K562 (cell line): Measurements from ENCODE around the gene RPH3AL. TPM values are rescaled to one million over a fixed set of nuclear protein-coding genes. Genes with fewer than 3 reads are reported as not detected.

Source experiments
- ATAC-seq: fragments of 200-7000 bp; cut with Tn5 transposase; 3 replicates; pipeline ENCODE4 v1.9.1; 2020; ENCODE audit warnings: moderate library complexity
- BruUV-seq: library from RNA; stranded (reverse); fragments of 400-500 nt; replicated peaks from 2 replicates; lab custom pipeline; 2021; lab: Mats Ljungman, UMichigan
- CTCF ChIA-PET: fragments of 300-600 bp; formaldehyde crosslinking; extraction: SDS; loops from one replicate; lab custom pipeline; 2021; ENCODE audit warnings: low intra/inter-chr PET ratio; lab: Yijun Ruan, JAX
- POLR2A ChIA-PET: fragments of 300-600, 350-650 bp; sonication (Branson Sonifier 250); formaldehyde crosslinking; extraction: SDS; loops from one replicate; lab custom pipeline; 2021; ENCODE audit warnings: antibody characterized with exemption, inconsistent platforms; lab: Yijun Ruan, JAX
- DNase-seq, 4 experiments: peaks; one replicate each; pipeline versions ENCODE4 v3.0.0 to v3.0.0-alpha.2; 2011 to 2018; ENCODE audit warnings: low spot score in 3 of 4, mixed read lengths in 3 of 4; ENCODE audit errors: extremely low read depth in 1 of 4
- FAIRE-seq: peaks from 2 replicates; lab custom pipeline; 2011; peaks lifted over from hg19 to GRCh38; lab: Jason Lieb, UNC
- H2AFZ ChIP-seq: 2 replicates; pipeline ENCODE4 v1.6.0; 2011; ENCODE audit warnings: low read depth, low read length, control low read depth, inconsistent platforms
- H3K27ac ChIP-seq: fragments of 200-600 bp; 3 replicates; pipeline ENCODE4 v1.8.0; 2011; ENCODE audit warnings: low read depth, mild to moderate bottlenecking, control low read depth, inconsistent platforms, low read length, moderate library complexity, mixed read lengths; ENCODE audit errors: extremely low read depth
- H3K27me3 ChIP-seq, 2 experiments: fragments of 300-600 bp in 1 of 2; 2 replicates in 1 of 2; 3 replicates in 1 of 2; pipeline versions ENCODE4 v1.6.0 to v1.8.0; 2011; ENCODE audit warnings: inconsistent platforms in 2 of 2, low read length in 2 of 2, mild to moderate bottlenecking in 1 of 2, mixed read lengths in 1 of 2, moderate library complexity in 1 of 2; ENCODE audit not compliant: control insufficient read depth in 2 of 2, insufficient read depth in 2 of 2
- H3K36me3 ChIP-seq: fragments of 300-600 bp; 3 replicates; pipeline ENCODE4 v1.8.0; 2011; ENCODE audit warnings: mild to moderate bottlenecking, low read length, inconsistent platforms; ENCODE audit not compliant: control insufficient read depth, insufficient read depth
- H3K4me1 ChIP-seq, 2 experiments: fragments of 200-600 bp in 1 of 2; replicated peaks in 1 of 2; 2 replicates in 1 of 2; 3 replicates in 1 of 2; pipeline versions ENCODE4 v1.5.1 to v1.8.0; 2011; ENCODE audit warnings: inconsistent platforms in 2 of 2, low read length in 2 of 2, mild to moderate bottlenecking in 1 of 2, mixed read lengths in 1 of 2, moderate library complexity in 1 of 2; ENCODE audit not compliant: control insufficient read depth in 2 of 2, insufficient read depth in 2 of 2
- H3K4me2 ChIP-seq: 2 replicates; pipeline ENCODE4 v1.6.1; 2011; ENCODE audit warnings: low read length, control low read depth, inconsistent platforms, mixed read lengths; ENCODE audit not compliant: insufficient read depth
- H3K4me3 ChIP-seq: fragments of 200-600 bp; sonication (generic), shearing (Covaris generic); 2 replicates; pipeline ENCODE4 v1.5.1; 2016; ENCODE audit warnings: control low read depth, inconsistent platforms
- H3K79me2 ChIP-seq: fragments of 200-600 bp; 3 replicates; pipeline ENCODE4 v1.8.0; 2011; ENCODE audit warnings: low read length, inconsistent platforms; ENCODE audit not compliant: control insufficient read depth, insufficient read depth
- H3K9ac ChIP-seq, 2 experiments: 2 replicates each; pipeline versions ENCODE4 v1.6.0 to v1.6.1; 2011; ENCODE audit warnings: low read depth in 2 of 2, low read length in 2 of 2, control low read depth in 1 of 2, inconsistent platforms in 1 of 2, mild to moderate bottlenecking in 1 of 2, mixed read lengths in 1 of 2; ENCODE audit not compliant: insufficient read depth in 1 of 2
- H3K9me1 ChIP-seq: one replicate; pipeline ENCODE4 v1.6.0; 2011; ENCODE audit warnings: inconsistent platforms, mild to moderate bottlenecking, low read length, moderate library complexity; ENCODE audit not compliant: control insufficient read depth, insufficient read depth
- H3K9me3 ChIP-seq: replicated peaks from 2 replicates; pipeline ENCODE4 v1.5.1; 2011; ENCODE audit warnings: low read depth, low read length, inconsistent platforms; ENCODE audit not compliant: control insufficient read depth, insufficient read depth
- H4K20me1 ChIP-seq: replicated peaks from 2 replicates; pipeline ENCODE4 v1.6.1; 2011; ENCODE audit warnings: low read length, inconsistent platforms, mixed read lengths; ENCODE audit not compliant: control insufficient read depth, insufficient read depth
- BRD9 ChIP-seq: fragments of 450-650 bp; IDR thresholded peaks from 2 replicates; pipeline ENCODE4 v1.6.1; 2018; ENCODE audit warnings: low read depth; ENCODE audit not compliant: partially characterized antibody
- CBX8 ChIP-seq: fragments of 200-600 bp; sonication (generic); IDR thresholded peaks from 2 replicates; pipeline ENCODE4 v1.6.1; 2012; ENCODE audit warnings: borderline replicate concordance, mixed run types, low read depth, mild to moderate bottlenecking, moderate library complexity, mixed read lengths, low read length, control low read depth, inconsistent platforms; ENCODE audit not compliant: poor library complexity, severe bottlenecking; ENCODE audit errors: extremely low read depth
- GATA2 ChIP-seq: sonication (generic); formaldehyde crosslinking; IDR thresholded peaks from 2 replicates; pipeline ENCODE4 v1.4.0; 2020; ENCODE audit warnings: mild to moderate bottlenecking, missing genetic modification reagents
- KLF1 ChIP-seq: fragments of 450-650 bp; IDR thresholded peaks from 2 replicates; pipeline ENCODE4 v1.6.1; 2016; ENCODE audit warnings: missing genetic modification characterization, missing compliant biosample characterization
- RFX7 ChIP-seq: fragments of 250-450 bp; sonication (Bioruptor Pico); IDR thresholded peaks from 2 replicates; pipeline ENCODE4 v1.5.1; 2021; ENCODE audit warnings: mild to moderate bottlenecking
- ZSCAN32 ChIP-seq: fragments of 450-650 bp; formaldehyde crosslinking; IDR thresholded peaks from 2 replicates; pipeline ENCODE4 v1.4.0; 2020; ENCODE audit warnings: mild to moderate bottlenecking, moderate library complexity
- WGBS: fragments of 100-300 bp; shearing (Covaris generic); methylation state at CpG from one replicate; pipeline ENCODE4 v1.1.6; 2016; ENCODE audit warnings: low coverage, mixed read lengths; ENCODE audit not compliant: insufficient coverage; ENCODE audit errors: missing lambda C conversion rate; 5-methylcytosine and 5-hydroxymethylcytosine counted together
- in situ Hi-C: fragments of 300-500 bp; cut with MboI; formaldehyde crosslinking; loops from 4 replicates; pipeline ENCODE4 v1.15.0; 2018; ENCODE audit warnings: inconsistent platforms, mixed read lengths
- intact Hi-C: fragments of 100-400 bp; cut with micrococcal nuclease; formaldehyde crosslinking; loops from 2 replicates; pipeline ENCODE4 v1.14.2; 2022
- polyA plus RNA-seq, 8 experiments: library from polyadenylated mRNA; depleted of rRNA in 4 of 8; stranded (reverse) in 5 of 8; unstranded in 3 of 8; fragments of >200 nt; fragmentation: Nextera tagmentation in 2 of 8; fragmentation: Illumina TruSeq in 1 of 8; extraction: Ambion mirVana in 2 of 8; extraction: Trizol in 1 of 8; gene quantifications; 2 replicates each; pipeline versions ENCODE4 v1.2.1 to v1.2.3, GENCODE V29; 2011 to 2014; ENCODE audit warnings: inconsistent platforms in 1 of 8, missing spikeins in 1 of 8
- total RNA-seq, 7 experiments: library from RNA; depleted of rRNA in 6 of 7; stranded (reverse); fragments of >200 nt in 6 of 7; fragmentation: Illumina TruSeq in 2 of 7; extraction: Trizol in 2 of 7; gene quantifications; 2 replicates each; pipeline versions ENCODE4 v1.2.1 to v1.2.3, GENCODE V29; 2011 to 2021; ENCODE audit warnings: low replicate concordance in 1 of 7

RPH3AL gene
- total and polyA plus RNA-seq, 9 of the 15 experiments (the other 6 are each of a cell fraction or from before 2014, with no cell fraction given), result 0.18 to 1.7 (median 0.39) TPM

- in situ Hi-C loops, result no loop called here
- H3K36me3 ChIP-seq, result no peaks in the 10 kb centered on the region
- TF ChIP-seq ZSCAN32 (CRISPR knock-in tag) (no peak), GATA2 (CRISPR knock-in tag) (no peak), RFX7 (CRISPR knock-in tag) (no peak), CBX8 (no peak), BRD9 (no peak), KLF1 (tag) (no peak)
- H3K4me2 ChIP-seq, result no peak overlapping the region
- ChIA-PET CTCF (no interaction called here), POLR2A (no interaction called here)
- H3K4me1 ChIP-seq, result no peaks in the 10 kb centered on the region
- no TSS peak for BruUV-seq
- no peak overlapping the region for H3K9ac ChIP-seq
- H3K27me3 ChIP-seq, result peaks cover 5 to 33% of the 10 kb centered on the region in 2 experiments; a peak in 3 of 5 replicates
- intact Hi-C loops, result no loop called here
- no peaks in the 10 kb centered on the region for H3K79me2 ChIP-seq
- DNase-seq (no peak), FAIRE-seq (no peak), ATAC-seq (no peak)
- no peaks in the 10 kb centered on the region for H3K9me3 ChIP-seq
- 0% methylated on average over 7 of the region's 15 CpGs for WGBS
- H3K27ac ChIP-seq, result no peak overlapping the region
- no peak overlapping the region for H3K4me3 ChIP-seq
- no peak overlapping the region for H2AFZ ChIP-seq
- H3K9me1 ChIP-seq, result no peaks in the 10 kb centered on the region
- H4K20me1 ChIP-seq, result no peaks in the 10 kb centered on the region
Observed at GRCh38 chr17:296379-296778, 56.2 kb downstream of the RPH3AL start.
